ENCODE measurements around the gene RNF144A. TPM values are rescaled to one million over a fixed set of nuclear protein-coding genes. Genes with fewer than 3 reads are reported as not detected.

RNF144A gene
- total RNA-seq (2022; extraction: Qiagen RNA extraction): 6.8 to 9.3 TPM (median 8.7 TPM) in 5 replicates

GRCh38 chr2:6917071-6917760 lies at the start of gene RNF144A:
TSS of gene RNF144A (plus strand) at chr2:6917412. CDS start at chr2:6996927, 79,515 bp downstream.

GRCh38 chr2:6877402-6878304 lies 39.6 kb upstream of the RNF144A start, which contains the start of gene RSAD2:
TSS of gene RSAD2 (plus strand) at chr2:6877777. CDS start at chr2:6877801, 24 bp downstream.

Other genes starting within 250 kb of the RNF144A start
- gene CMPK2, start 51.5 kb upstream of the RNF144A start, total RNA-seq (2022; extraction: Qiagen RNA extraction): 0.34 to 1.4 TPM (median 0.46 TPM) in 5 replicates
- gene RSAD2, start 39.6 kb upstream of the RNF144A start, total RNA-seq (2022; extraction: Qiagen RNA extraction): 0.13 to 0.25 TPM (median 0.22 TPM) in 5 replicates

Data from A549 treated with AZD2906 at 1 μM for 4 hours (cell line).